Measurements from ENCODE around the gene AFF2.

DNA sequence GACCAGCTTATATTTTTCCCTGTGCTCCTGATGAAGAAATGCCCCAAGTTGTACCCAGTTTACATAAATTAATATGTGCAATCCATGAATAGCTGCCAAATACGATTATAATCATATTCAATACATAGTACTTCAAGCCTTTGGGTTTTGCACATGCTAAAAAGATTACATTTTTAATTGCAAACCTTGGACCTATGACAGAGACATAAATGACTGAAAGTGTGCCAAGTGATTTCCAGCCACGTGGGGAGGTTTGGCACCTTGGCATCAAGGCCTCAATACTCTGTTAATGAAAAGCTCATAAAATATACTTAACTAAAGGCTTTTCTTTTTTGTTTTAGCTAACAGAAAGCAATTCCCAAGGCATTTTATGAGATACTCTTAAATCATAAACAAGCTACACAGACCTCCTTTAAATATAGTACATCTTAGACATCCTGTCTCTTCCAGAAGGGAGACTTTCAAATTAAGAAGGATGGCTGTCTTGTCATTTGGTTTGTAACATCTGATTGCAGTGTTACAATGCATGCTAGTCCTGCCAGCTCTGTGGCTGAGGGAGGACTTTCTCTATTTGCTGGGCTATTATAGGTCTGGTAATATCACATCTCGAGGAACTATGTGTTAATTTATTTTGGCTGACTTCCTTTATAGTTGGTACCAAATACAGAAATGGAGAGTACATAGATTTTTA lies 404.1 kb downstream of the AFF2 start:
- TF ChIP-seq POLR2A (IDR thresholded peaks at IDR 0.05): no peak
- TF ChIP-seq, protein P1, sequence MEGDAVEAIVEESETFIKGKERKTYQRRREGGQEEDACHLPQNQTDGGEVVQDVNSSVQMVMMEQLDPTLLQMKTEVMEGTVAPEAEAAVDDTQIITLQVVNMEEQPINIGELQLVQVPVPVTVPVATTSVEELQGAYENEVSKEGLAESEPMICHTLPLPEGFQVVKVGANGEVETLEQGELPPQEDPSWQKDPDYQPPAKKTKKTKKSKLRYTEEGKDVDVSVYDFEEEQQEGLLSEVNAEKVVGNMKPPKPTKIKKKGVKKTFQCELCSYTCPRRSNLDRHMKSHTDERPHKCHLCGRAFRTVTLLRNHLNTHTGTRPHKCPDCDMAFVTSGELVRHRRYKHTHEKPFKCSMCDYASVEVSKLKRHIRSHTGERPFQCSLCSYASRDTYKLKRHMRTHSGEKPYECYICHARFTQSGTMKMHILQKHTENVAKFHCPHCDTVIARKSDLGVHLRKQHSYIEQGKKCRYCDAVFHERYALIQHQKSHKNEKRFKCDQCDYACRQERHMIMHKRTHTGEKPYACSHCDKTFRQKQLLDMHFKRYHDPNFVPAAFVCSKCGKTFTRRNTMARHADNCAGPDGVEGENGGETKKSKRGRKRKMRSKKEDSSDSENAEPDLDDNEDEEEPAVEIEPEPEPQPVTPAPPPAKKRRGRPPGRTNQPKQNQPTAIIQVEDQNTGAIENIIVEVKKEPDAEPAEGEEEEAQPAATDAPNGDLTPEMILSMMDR (IDR thresholded peaks at IDR 0.05): no peak
- TF ChIP-seq POLR2AphosphoS5 (IDR thresholded peaks at IDR 0.05): no peak
